Prostate gland (tissue), 2 donors: ENCODE measurements around the gene KRTAP10-10. TPM values are rescaled to one million over a fixed set of nuclear protein-coding genes. Genes with fewer than 3 reads are reported as not detected.
"Not testable (repeated sequence)": the region's sequence is repeated elsewhere in the genome, so short reads cannot be mapped to it uniquely, and the experiment has no call there.

Experiments used
- DNase-seq: peaks from one replicate; pipeline ENCODE4 v3.0.0-alpha.2; 2019; ENCODE audit warnings: low spot score
- H3K27ac ChIP-seq, 2 donors: fragments of 200-600 bp; sonication (generic); 2 replicates each; pipeline ENCODE4 v1.5.1; 2017 to 2019
- H3K27me3 ChIP-seq: fragments of 200-600 bp; sonication (generic); replicated peaks from 2 replicates; pipeline ENCODE4 v1.5.1; 2019; ENCODE audit not compliant: insufficient read depth
- H3K36me3 ChIP-seq, 2 donors: fragments of 200-600 bp; sonication (generic); 1 replicate in 1 of 2; 2 replicates in 1 of 2; pipeline versions ENCODE4 v1.5.1 to v1.8.1; 2017 to 2019
- H3K4me1 ChIP-seq: fragments of 200-600 bp; sonication (generic); replicated peaks from 2 replicates; pipeline ENCODE4 v1.5.1; 2019
- H3K4me3 ChIP-seq, 2 donors: fragments of 200-600 bp; sonication (generic); 2 replicates each; pipeline ENCODE4 v1.5.1; 2017 to 2019
- H3K9me3 ChIP-seq: fragments of 200-600 bp; sonication (generic); 2 replicates; pipeline ENCODE4 v1.5.1; 2017
- POLR2A ChIP-seq: fragments of 450-650 bp; IDR thresholded peaks from one replicate; pipeline ENCODE4 v1.6.1; 2016; ENCODE audit warnings: antibody characterized with exemption, mild to moderate bottlenecking
- POLR2AphosphoS5 ChIP-seq: sonication (generic); formaldehyde crosslinking; IDR thresholded peaks from one replicate; pipeline ENCODE4 v1.6.1; 2017; ENCODE audit warnings: antibody characterized with exemption
- WGBS: methylation state at CpG from one replicate; pipeline ENCODE4 v1.1.5; 2018; 5-methylcytosine and 5-hydroxymethylcytosine counted together
- intact Hi-C: fragments of 100-400 bp; cut with DNase I; formaldehyde crosslinking; loops from one replicate; pipeline ENCODE4 v1.14.2; 2022
- total RNA-seq, 2 donors: library from RNA; depleted of rRNA; stranded (reverse); fragments of >200 nt; gene quantifications; one replicate each; pipeline ENCODE4 v1.1.0, GENCODE V29; 2016
- TF ChIP-seq, protein P1 (sequence below), 4 experiments: fragments of 200-600 bp in 2 of 4; fragments of 450-650 bp in 2 of 4; sonication (generic) in 2 of 4; IDR thresholded peaks; 1 replicate in 3 of 4; 2 replicates in 1 of 4; pipeline ENCODE4 v1.5.1; 2016 to 2019; ENCODE audit warnings: antibody characterized with exemption in 4 of 4, mild to moderate bottlenecking in 2 of 4, moderate library complexity in 2 of 4

Gene KRTAP10-10
- total RNA-seq, 2 donors from 2014 or later, result not detected

DNA sequence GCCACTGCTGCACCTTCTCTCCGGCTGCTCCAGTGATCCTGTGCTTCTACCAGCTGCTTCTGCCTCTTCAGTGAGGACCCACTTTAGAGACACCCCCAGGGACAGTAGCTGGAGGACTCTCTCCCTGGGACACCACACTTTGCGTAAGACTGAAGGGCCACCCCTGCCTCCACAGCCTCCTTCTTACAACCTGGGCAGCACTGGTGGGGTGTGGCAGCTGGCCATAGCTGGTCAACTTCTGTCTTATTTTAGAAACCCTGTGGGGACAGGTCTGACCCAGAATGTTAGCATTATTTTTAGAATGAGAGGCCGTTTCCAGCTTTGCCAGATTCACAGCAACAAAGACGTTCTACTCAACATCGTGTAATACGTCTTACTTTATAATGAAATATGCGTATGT is 11.4 kb upstream of the KRTAP10-10 start:
- H3K27ac ChIP-seq, result no peak overlapping the region
- TF ChIP-seq, protein P1, sequence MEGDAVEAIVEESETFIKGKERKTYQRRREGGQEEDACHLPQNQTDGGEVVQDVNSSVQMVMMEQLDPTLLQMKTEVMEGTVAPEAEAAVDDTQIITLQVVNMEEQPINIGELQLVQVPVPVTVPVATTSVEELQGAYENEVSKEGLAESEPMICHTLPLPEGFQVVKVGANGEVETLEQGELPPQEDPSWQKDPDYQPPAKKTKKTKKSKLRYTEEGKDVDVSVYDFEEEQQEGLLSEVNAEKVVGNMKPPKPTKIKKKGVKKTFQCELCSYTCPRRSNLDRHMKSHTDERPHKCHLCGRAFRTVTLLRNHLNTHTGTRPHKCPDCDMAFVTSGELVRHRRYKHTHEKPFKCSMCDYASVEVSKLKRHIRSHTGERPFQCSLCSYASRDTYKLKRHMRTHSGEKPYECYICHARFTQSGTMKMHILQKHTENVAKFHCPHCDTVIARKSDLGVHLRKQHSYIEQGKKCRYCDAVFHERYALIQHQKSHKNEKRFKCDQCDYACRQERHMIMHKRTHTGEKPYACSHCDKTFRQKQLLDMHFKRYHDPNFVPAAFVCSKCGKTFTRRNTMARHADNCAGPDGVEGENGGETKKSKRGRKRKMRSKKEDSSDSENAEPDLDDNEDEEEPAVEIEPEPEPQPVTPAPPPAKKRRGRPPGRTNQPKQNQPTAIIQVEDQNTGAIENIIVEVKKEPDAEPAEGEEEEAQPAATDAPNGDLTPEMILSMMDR (IDR thresholded peaks at IDR 0.05), result no peak
- TF ChIP-seq POLR2AphosphoS5, result no peak
- TF ChIP-seq POLR2A, result no peak
- intact Hi-C loops, result no loop called here
- H3K4me1 ChIP-seq, result no peaks in the 10 kb centered on the region
- 91% methylated on average over 7 of the region's 7 CpGs for WGBS
- no peak overlapping the region for H3K4me3 ChIP-seq
- H3K36me3 ChIP-seq, result no peaks in the 10 kb centered on the region
- no peaks in the 10 kb centered on the region for H3K27me3 ChIP-seq
- H3K9me3 ChIP-seq, result no peaks in the 10 kb centered on the region
- no peak for DNase-seq

DNA sequence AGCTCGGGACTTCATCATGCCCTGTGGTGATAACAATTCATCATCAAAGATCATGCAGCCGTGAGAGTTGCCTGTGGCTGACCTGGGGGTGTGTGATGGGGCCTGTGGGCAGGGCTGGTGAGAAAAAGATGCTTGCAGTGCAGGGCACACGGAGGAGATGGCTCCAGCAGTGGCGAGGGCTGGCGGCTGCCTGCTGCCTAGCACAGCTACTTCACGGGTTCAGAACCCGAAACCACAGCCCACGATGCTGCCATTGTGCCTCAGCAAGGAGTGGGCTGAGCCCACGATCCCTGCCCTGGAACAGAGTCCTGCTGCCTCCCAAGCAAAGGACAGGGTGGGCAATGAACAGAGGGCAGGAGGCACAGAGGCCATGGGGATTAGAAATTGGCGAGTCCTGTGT is 10.9 kb upstream of the KRTAP10-10 start:
- no peak for DNase-seq
- H3K9me3 ChIP-seq, result no peaks in the 10 kb centered on the region
- no peaks in the 10 kb centered on the region for H3K36me3 ChIP-seq
- H3K4me3 ChIP-seq, result no peak overlapping the region
- TF ChIP-seq, protein P1 (IDR thresholded peaks at IDR 0.05), result no peak
- TF ChIP-seq POLR2AphosphoS5, result no peak
- no peak for TF ChIP-seq POLR2A
- no peak overlapping the region for H3K27ac ChIP-seq
- 75% methylated on average over 10 of the region's 10 CpGs for WGBS
- no peaks in the 10 kb centered on the region for H3K27me3 ChIP-seq
- H3K4me1 ChIP-seq, result no peaks in the 10 kb centered on the region
- intact Hi-C loops, result no loop called here

DNA sequence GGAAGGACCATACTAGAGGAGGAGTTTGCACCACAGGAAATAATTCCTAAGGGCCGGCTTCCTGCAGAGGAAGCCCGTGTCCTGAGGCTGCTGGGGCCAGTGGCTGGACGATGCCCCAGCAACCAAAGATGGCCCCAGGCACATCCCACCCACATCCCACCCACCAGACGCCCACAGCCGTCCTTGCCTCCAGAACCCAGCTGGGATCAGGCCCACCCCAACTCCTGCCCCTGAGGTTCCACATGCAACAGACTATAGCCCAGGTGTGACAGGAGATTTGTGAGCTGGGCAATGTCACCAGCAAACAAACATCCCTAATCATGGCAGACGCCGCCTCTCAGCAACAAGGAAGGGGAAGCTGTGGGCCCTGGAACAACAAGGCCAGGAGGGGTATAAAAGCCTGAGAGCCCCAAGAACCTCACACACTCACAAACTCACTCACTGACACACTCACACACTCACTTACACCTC is 10.4 kb upstream of the KRTAP10-10 start, which contains the start of gene KRTAP10-9:
TSS of gene KRTAP10-9 (plus strand) at position 421 of the 471 bp plus-strand sequence. CDS start 79 bp downstream, outside the sequence.
- no peaks in the 10 kb centered on the region for H3K27me3 ChIP-seq
- TF ChIP-seq POLR2A (no peak), POLR2AphosphoS5 (no peak)
- TF ChIP-seq, protein P1 (IDR thresholded peaks at IDR 0.05), result no peak
- H3K9me3 ChIP-seq, result no peaks in the 10 kb centered on the region
- H3K27ac ChIP-seq, result no peak within 1 kb of the TSS
- intact Hi-C loops, result no loop called here
- DNase-seq, result no peak
- 59% methylated on average over 7 of the region's 7 CpGs for WGBS
- H3K4me3 ChIP-seq, result no peak within 1 kb of the TSS
- no peaks in the 10 kb centered on the region for H3K4me1 ChIP-seq
- H3K36me3 ChIP-seq, result no peaks in the 10 kb centered on the region

DNA sequence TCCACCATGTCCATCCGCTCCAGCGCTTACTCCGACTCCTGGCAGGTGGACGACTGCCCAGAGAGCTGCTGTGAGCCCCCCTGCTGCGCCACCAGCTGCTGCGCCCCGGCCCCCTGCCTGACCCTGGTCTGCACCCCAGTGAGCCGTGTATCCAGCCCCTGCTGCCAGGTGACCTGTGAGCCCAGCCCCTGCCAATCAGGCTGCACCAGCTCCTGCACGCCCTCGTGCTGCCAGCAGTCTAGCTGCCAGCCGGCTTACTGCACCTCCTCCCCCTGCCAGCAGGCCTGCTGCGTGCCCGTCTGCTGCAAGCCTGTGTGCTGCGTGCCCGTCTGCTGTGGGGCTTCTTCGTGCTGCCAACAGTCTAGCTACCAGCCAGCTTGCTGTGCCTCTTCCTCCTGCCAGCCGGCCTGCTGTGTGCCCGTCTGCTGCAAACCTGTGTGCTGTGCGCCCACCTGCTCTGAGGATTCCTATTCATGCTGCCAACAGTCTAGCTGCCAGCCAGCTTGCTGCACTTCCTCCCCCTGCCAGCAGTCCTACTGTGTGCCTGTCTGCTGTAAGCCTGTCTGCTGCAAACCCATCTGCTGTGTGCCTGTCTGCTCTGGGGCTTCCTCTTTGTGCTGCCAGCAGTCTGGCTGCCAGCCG is 9.9 kb upstream of the KRTAP10-10 start:
- H3K4me1 ChIP-seq, H3K27ac ChIP-seq, H3K36me3 ChIP-seq, DNase-seq, H3K9me3 ChIP-seq, H3K27me3 ChIP-seq, H3K4me3 ChIP-seq, intact Hi-C loops: not testable (repeated sequence)
- 75% methylated on average over 17 of the region's 20 CpGs for WGBS

DNA sequence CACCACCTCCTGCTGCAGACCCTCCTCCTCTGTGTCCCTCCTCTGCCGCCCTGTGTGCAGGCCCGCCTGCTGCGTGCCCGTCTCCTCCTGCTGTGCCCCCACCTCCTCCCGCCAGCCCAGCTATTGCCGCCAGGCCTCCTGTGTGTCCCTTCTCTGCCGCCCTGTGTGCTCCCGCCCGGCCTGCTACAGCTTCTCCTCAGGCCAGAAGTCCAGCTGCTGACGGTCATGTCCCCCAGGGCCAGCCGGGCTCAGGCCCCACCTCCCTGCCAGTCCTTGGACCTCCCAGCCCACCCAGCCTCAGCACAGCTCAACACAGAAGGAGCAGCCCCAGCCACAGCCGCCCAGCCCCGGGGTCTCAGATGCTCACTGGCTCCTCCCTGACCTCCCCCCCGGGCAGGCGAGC is 9.3 kb upstream of the KRTAP10-10 start:
- intact Hi-C loops, H3K27me3 ChIP-seq, H3K4me1 ChIP-seq, H3K4me3 ChIP-seq, H3K27ac ChIP-seq, DNase-seq, H3K36me3 ChIP-seq, H3K9me3 ChIP-seq: not testable (repeated sequence)
- WGBS, result 23% methylated on average over 9 of the region's 15 CpGs

DNA sequence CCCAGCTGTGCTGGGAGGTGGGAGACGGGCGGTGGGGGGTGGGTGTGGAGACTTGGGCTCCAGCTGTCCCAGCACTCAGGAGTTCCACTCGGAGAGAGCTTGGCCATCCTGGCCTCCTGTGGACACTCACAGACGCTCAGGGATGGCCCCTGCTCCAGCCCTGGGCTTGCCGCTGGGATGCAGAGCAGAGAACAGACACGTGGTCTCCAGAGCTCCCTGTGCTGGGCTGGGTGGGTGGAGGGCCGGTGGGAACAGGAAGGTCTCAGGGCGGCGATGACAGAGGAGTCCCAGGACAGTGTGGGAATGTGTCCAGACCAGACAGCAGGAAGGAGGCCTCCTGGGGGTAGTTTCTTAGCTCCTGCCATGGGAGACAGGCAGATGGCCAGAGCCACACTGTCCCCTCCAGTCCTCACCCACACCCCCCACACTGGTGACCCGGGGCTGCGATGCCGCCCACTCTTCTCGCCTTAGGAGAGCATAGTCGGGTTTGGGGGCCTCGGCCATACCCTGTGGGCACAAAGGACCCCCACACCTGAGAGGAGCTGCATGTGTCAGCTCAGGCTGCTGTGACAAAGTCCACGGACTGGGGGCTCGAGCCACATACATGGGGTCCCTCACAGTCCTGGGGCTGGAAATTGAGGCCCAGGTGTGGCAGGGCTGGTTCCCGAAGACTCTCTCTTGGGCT is 8.3 kb upstream of the KRTAP10-10 start:
- DNase-seq, result no peak
- Histone ChIP-seq H3K9me3 (no peaks in the 10 kb centered on the region), H3K4me3 (no peak overlapping the region), H3K4me1 (no peaks in the 10 kb centered on the region), H3K27ac (no peak overlapping the region), H3K27me3 (no peaks in the 10 kb centered on the region), H3K36me3 (no peaks in the 10 kb centered on the region)
- intact Hi-C loops, result no loop called here
- 80% methylated on average over 16 of the region's 18 CpGs for WGBS
- TF ChIP-seq POLR2A, result no peak
- TF ChIP-seq POLR2AphosphoS5, result no peak
- TF ChIP-seq, protein P1 (IDR thresholded peaks at IDR 0.05), result no peak
